Right lobe of liver (tissue), 6 donors: ENCODE data around the gene PSEN1. TPM values are rescaled to one million over a fixed set of nuclear protein-coding genes. Genes with fewer than 3 reads are reported as not detected.

Experiments
- ATAC-seq, 4 donors: fragments of 200-7000 bp; cut with Tn5 transposase; one replicate each; pipeline ENCODE4 v1.9.1; 2020; ENCODE audit warnings: mild to moderate bottlenecking in 4 of 4, moderate library complexity in 4 of 4
- DNase-seq, 3 donors: peaks; one replicate each; pipeline ENCODE4 v3.0.0-alpha.2; 2020
- H3K27ac ChIP-seq, 3 donors: fragments of 200-600 bp; one replicate each; pipeline ENCODE4 v1.8.0; 2022
- H3K27me3 ChIP-seq, 2 donors: fragments of 200-600 bp; one replicate each; pipeline ENCODE4 v1.8.0; 2022
- H3K36me3 ChIP-seq, 4 donors: fragments of 200-600 bp; sonication (generic) in 1 of 4; one replicate each; pipeline versions ENCODE4 v1.5.1 to v1.8.0; 2017 to 2022; ENCODE audit warnings: control low read depth in 1 of 4
- H3K4me1 ChIP-seq, 4 donors: fragments of 200-600 bp; sonication (generic) in 1 of 4; one replicate each; pipeline versions ENCODE4 v1.5.1 to v1.8.0; 2017 to 2022; ENCODE audit warnings: control low read depth in 1 of 4
- H3K4me3 ChIP-seq, 3 donors: fragments of 200-600 bp; one replicate each; pipeline ENCODE4 v1.8.0; 2022
- H3K9me3 ChIP-seq, 4 donors: fragments of 200-600 bp; sonication (generic) in 1 of 4; one replicate each; pipeline versions ENCODE4 v1.5.1 to v1.8.0; 2017 to 2022; ENCODE audit warnings: control low read depth in 1 of 4
- CTCF ChIP-seq, 4 donors: fragments of 200-600 bp in 3 of 4; fragments of 450-650 bp in 1 of 4; IDR thresholded peaks; one replicate each; pipeline versions ENCODE4 v1.5.1 to v1.8.0; 2016 to 2022; ENCODE audit warnings: antibody characterized with exemption in 4 of 4, mild to moderate bottlenecking in 2 of 4
- POLR2A ChIP-seq: fragments of 450-650 bp; IDR thresholded peaks from one replicate; pipeline ENCODE4 v1.6.1; 2017; ENCODE audit warnings: antibody characterized with exemption, mild to moderate bottlenecking
- WGBS: methylation state at CpG from one replicate; pipeline ENCODE4 v1.1.6; 2018; ENCODE audit warnings: low coverage, low lambda C conversion rate; ENCODE audit not compliant: insufficient coverage; ENCODE audit errors: missing lambda C conversion rate; 5-methylcytosine and 5-hydroxymethylcytosine counted together
- intact Hi-C, 2 donors: fragments of 100-400 bp; cut with DNase I; formaldehyde crosslinking; loops; one replicate each; pipeline versions ENCODE4 v1.11.2 to v1.14.1; 2022
- total RNA-seq, 6 experiments: library from RNA; depleted of rRNA in 2 of 6; stranded (reverse); fragments of >200 nt in 2 of 6; fragmentation: NEBNext Ultra II Directional in 3 of 6; extraction: Animal tissue kit (Norgen Biotek cat#: 25700) in 3 of 6; gene quantifications; one replicate each; pipeline versions ENCODE4 v1.1.0 to v1.2.4, GENCODE V29; 2016 to 2023
- donor health status: DM: no; HTN: yes; CAD: no.
- donor health status: DM: no; HTN: no; CAD: no.
- donor health status: DM: no; HTN: no; CAD: no.
- donor health status: DM: no; HTN: yes; CAD: no.
- donor health status: DM: no; HTN: yes; CAD: no.

Gene PSEN1
- total RNA-seq, 6 experiments from 2014 or later, result 22.5 to 28.2 (median 25.0) TPM

GRCh38 chr14:73209953-73210352, 73.6 kb downstream of the PSEN1 start:
- peak; percentile 52 to 92 (median 66) for ATAC-seq
- Histone ChIP-seq H3K4me1 (no peaks in the 10 kb centered on the region), H3K9me3 (no peaks in the 10 kb centered on the region), H3K27ac (peak overlapping the region in 1 of 3 donors; percentile 4), H3K27me3 (no peaks in the 10 kb centered on the region), H3K36me3 (peaks cover 0 to 36% (median 18%) of the 10 kb centered on the region in 4 donors), H3K4me3 (no peak overlapping the region)
- intact Hi-C loops, result no loop called here
- TF ChIP-seq CTCF (IDR thresholded peaks at IDR 0.05) (no peak), POLR2A (no peak)
- no peak for DNase-seq
- 21% methylated on average over 2 of the region's 2 CpGs for WGBS

- intact Hi-C loops, result no loop called here
- H3K4me3 ChIP-seq, result no peak overlapping the region
- H3K4me1 ChIP-seq, result no peaks in the 10 kb centered on the region
- H3K27me3 ChIP-seq, result no peaks in the 10 kb centered on the region
- 96% methylated on average over 7 of the region's 7 CpGs for WGBS
- H3K9me3 ChIP-seq, result no peaks in the 10 kb centered on the region
- H3K27ac ChIP-seq, result no peak overlapping the region
- ATAC-seq (no peak), DNase-seq (no peak)
- peaks cover 0 to 36% (median 20%) of the 10 kb centered on the region in 4 donors for H3K36me3 ChIP-seq
- no peak for TF ChIP-seq CTCF (IDR thresholded peaks at IDR 0.05)
- no peak for TF ChIP-seq POLR2A
Measured at GRCh38 chr14:73211251-73212040, 75.1 kb downstream of the PSEN1 start.

GRCh38 chr14:73216030-73216429, 79.7 kb downstream of the PSEN1 start:
- Histone ChIP-seq H3K27ac (no peak overlapping the region), H3K36me3 (peaks cover 0 to 49% (median 30%) of the 10 kb centered on the region in 4 donors), H3K9me3 (no peaks in the 10 kb centered on the region), H3K4me3 (no peak overlapping the region), H3K27me3 (no peaks in the 10 kb centered on the region), H3K4me1 (no peaks in the 10 kb centered on the region)
- 86% methylated on average over 2 of the region's 2 CpGs for WGBS
- TF ChIP-seq POLR2A (no peak), CTCF (IDR thresholded peaks at IDR 0.05) (no peak)
- intact Hi-C loops, result no loop called here
- DNase-seq (no peak), ATAC-seq (no peak)

- Histone ChIP-seq H3K4me3 (no peak overlapping the region), H3K27ac (no peak overlapping the region), H3K9me3 (no peaks in the 10 kb centered on the region), H3K36me3 (peaks cover 0 to 40% (median 25%) of the 10 kb centered on the region in 4 donors), H3K4me1 (no peaks in the 10 kb centered on the region), H3K27me3 (no peaks in the 10 kb centered on the region)
- WGBS, result 100% methylated on average over 1 of the region's 1 CpG
- intact Hi-C loops, result no loop called here
- DNase-seq (no peak), ATAC-seq (no peak)
- no peak for TF ChIP-seq CTCF (IDR thresholded peaks at IDR 0.05)
Measured at GRCh38 chr14:73217411-73217810, 81.1 kb downstream of the PSEN1 start.
